Karpas-422 (cell line): ENCODE data around the gene ZDHHC14. TPM values are rescaled to one million over a fixed set of nuclear protein-coding genes. Genes with fewer than 3 reads are reported as not detected.

Experiments used
- DNase-seq: peaks from one replicate; pipeline ENCODE4 v3.0.0-alpha.2; 2015
- H2AFZ ChIP-seq: fragments of 200-600 bp; sonication (generic); 2 replicates; pipeline ENCODE4 v1.6.1; 2014; ENCODE audit warnings: antibody characterized with exemption, low read length, mixed read lengths
- H3K27ac ChIP-seq: fragments of 200-600 bp; sonication (generic); 2 replicates; pipeline ENCODE4 v1.5.1; 2014; ENCODE audit warnings: mild to moderate bottlenecking, low read length, moderate library complexity
- H3K27me3 ChIP-seq: fragments of 200-600 bp; sonication (generic); 2 replicates; pipeline ENCODE4 v1.6.1; 2014; ENCODE audit warnings: low read length, mixed read lengths
- H3K36me3 ChIP-seq: fragments of 200-600 bp; sonication (generic); 2 replicates; pipeline ENCODE4 v1.6.1; 2014; ENCODE audit warnings: low read length, mixed read lengths; ENCODE audit not compliant: insufficient read depth
- H3K4me1 ChIP-seq: fragments of 200-600 bp; sonication (generic); 2 replicates; pipeline ENCODE4 v1.6.1; 2014; ENCODE audit warnings: mild to moderate bottlenecking, low read length, mixed read lengths
- H3K4me2 ChIP-seq: fragments of 200-600 bp; sonication (generic); 2 replicates; pipeline ENCODE4 v1.6.1; 2014; ENCODE audit warnings: low read length, low read depth, mild to moderate bottlenecking; ENCODE audit not compliant: poor library complexity, severe bottlenecking
- H3K4me3 ChIP-seq: fragments of 200-600 bp; sonication (generic); 2 replicates; pipeline ENCODE4 v1.5.1; 2014; ENCODE audit warnings: mild to moderate bottlenecking, antibody characterized with exemption, low read length, mixed read lengths
- H3K79me2 ChIP-seq: fragments of 200-600 bp; sonication (generic); 2 replicates; pipeline ENCODE4 v1.6.1; 2014; ENCODE audit warnings: mild to moderate bottlenecking, low read length, mixed read lengths
- H3K9ac ChIP-seq: fragments of 200-600 bp; sonication (generic); 2 replicates; pipeline ENCODE4 v1.6.0; 2014; ENCODE audit warnings: low read length
- H3K9me2 ChIP-seq: fragments of 200-600 bp; sonication (generic), shearing (Covaris generic); replicated peaks from 2 replicates; pipeline ENCODE4 v1.6.0; 2014; ENCODE audit warnings: mild to moderate bottlenecking, low read length, moderate library complexity; ENCODE audit not compliant: insufficient read depth
- H3K9me3 ChIP-seq: fragments of 300-700, 200-600 bp; sonication (generic); 2 replicates; pipeline ENCODE4 v1.6.1; 2014; ENCODE audit warnings: low read length, mixed read lengths
- H4K20me1 ChIP-seq: fragments of 200-600 bp; sonication (generic); 2 replicates; pipeline ENCODE4 v1.6.1; 2014; ENCODE audit warnings: mild to moderate bottlenecking, antibody characterized with exemption, low read length, low read depth; ENCODE audit not compliant: insufficient read depth
- total RNA-seq: library from RNA; depleted of rRNA; stranded (reverse); fragments of >200 nt; shearing (Covaris generic); gene quantifications from 2 replicates; pipeline ENCODE4 v1.2.3, GENCODE V29; 2014; ENCODE audit warnings: low replicate concordance

ZDHHC14 gene
- total RNA-seq, 1 experiment from 2014 or later, result 1.1 TPM

GRCh38 chr6:157503018-157503747 is 122.2 kb downstream of the ZDHHC14 start:
- peak; percentile 71 for DNase-seq

GRCh38 chr6:157505912-157506491 is 125.0 kb downstream of the ZDHHC14 start:
- Histone ChIP-seq H3K9ac (no peak overlapping the region), H3K27ac (no peak overlapping the region), H3K4me1 (peaks cover 12% of the 10 kb centered on the region), H4K20me1 (no peaks in the 10 kb centered on the region), H3K79me2 (no peaks in the 10 kb centered on the region), H3K9me3 (peaks cover 8% of the 10 kb centered on the region; the same call in 1 of the 2 replicates), H3K36me3 (no peaks in the 10 kb centered on the region), H2AFZ (no peak overlapping the region), H3K4me3 (no peak overlapping the region), H3K27me3 (no peaks in the 10 kb centered on the region), H3K9me2 (no peaks in the 10 kb centered on the region), H3K4me2 (no peak overlapping the region)
- DNase-seq, result no peak

More at GRCh38 chr6:157503018-157503747, 122.2 kb downstream of the ZDHHC14 start:
- no peak overlapping the region for H3K9ac ChIP-seq
- peaks cover 12% of the 10 kb centered on the region for H3K4me1 ChIP-seq
- H3K27me3 ChIP-seq, result no peaks in the 10 kb centered on the region
- H4K20me1 ChIP-seq, result no peaks in the 10 kb centered on the region
- no peak overlapping the region for H3K27ac ChIP-seq
- H3K9me3 ChIP-seq, result peaks cover 8% of the 10 kb centered on the region; the same call in 1 of the 2 replicates
- H2AFZ ChIP-seq, result peak overlapping the region; percentile 42; the same call in 1 of the 2 replicates
- no peaks in the 10 kb centered on the region for H3K36me3 ChIP-seq
- H3K9me2 ChIP-seq, result no peaks in the 10 kb centered on the region
- peak overlapping the region; percentile 32 for H3K4me2 ChIP-seq
- no peaks in the 10 kb centered on the region for H3K79me2 ChIP-seq
- H3K4me3 ChIP-seq, result no peak overlapping the region

DNA sequence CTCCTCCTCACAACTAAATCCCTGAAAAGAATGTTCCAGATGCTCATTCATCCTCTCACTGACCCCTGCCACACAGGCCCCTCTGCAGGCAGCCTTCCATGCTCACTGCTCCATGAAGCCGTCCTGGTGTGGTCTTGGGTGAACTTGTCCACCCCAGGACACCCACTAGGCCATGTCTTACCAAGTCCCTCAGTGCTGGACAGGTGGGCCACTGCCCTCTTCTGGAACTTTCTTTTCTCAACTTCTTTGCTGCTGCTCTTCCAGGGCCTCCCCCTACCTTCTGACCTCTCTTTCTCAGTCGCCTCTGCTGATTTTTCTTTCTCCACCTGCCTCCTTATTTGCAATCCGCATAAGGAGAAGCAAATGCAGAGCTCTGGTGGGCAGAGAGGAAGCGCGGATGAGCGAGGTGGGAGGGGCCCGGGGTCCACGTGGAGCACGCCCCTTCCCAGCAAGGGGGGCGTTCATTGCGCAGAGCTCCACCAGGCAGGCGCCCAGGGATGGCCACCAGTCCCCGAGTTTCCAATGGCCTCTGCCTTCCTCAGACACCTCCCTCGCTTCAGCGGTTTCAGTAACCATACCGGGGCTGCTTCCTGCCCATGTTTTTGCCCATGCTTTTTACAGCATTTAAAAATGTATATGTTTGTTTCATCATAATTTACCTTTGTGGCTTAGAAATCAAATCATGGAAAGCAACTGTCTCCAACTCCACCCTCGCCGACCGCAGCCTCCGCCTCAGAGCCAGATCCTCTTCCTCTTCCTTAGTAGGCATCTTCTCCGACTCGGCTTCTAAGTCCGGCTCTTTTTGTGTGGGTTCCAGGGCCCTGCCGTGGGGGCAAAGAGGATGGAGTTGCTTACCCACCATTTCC is 129.6 kb downstream of the ZDHHC14 start:
- Histone ChIP-seq H3K79me2 (no peaks in the 10 kb centered on the region), H3K36me3 (no peaks in the 10 kb centered on the region), H3K4me3 (no peak overlapping the region), H3K4me1 (no peaks in the 10 kb centered on the region), H3K4me2 (no peak overlapping the region), H3K9ac (no peak overlapping the region), H4K20me1 (no peaks in the 10 kb centered on the region), H3K9me3 (peaks cover 8% of the 10 kb centered on the region; the same call in 1 of the 2 replicates), H3K27me3 (no peaks in the 10 kb centered on the region), H2AFZ (no peak overlapping the region), H3K9me2 (no peaks in the 10 kb centered on the region), H3K27ac (no peak overlapping the region)
- DNase-seq, result no peak

DNA sequence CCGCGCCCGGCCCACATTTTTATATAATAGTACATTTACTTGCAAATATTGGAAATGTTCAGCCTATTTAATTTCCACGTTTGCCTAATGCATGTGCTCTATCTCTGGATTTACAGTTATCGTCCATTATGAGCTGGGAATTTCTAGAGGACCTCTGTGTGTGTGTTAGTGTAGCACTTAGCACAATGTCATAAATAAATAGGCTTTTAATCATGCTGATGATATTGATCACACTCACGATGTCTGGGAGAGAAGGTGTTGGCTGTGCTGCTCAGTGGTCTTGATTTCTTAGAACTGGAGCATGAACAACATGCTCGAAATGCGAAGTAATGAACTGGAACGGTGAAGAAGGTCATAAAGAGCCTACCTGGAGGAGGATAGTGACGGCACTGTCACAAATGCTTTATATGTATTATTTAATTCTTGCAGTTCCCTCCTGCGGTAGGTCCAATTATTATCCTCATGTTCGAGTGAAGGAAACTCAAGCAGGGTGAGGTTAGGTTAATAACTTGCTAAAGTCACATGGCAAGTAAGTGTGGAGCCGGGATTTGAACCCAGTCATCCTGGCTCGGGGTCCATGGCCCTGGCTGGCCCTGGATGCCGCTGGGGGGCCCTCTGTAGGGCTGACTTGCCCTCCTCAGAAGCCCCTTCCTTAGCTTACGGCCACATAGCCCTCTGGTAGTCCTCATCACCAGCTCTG is 130.8 kb downstream of the ZDHHC14 start:
- H3K36me3 ChIP-seq, result no peaks in the 10 kb centered on the region
- H2AFZ ChIP-seq, result no peak overlapping the region
- no peaks in the 10 kb centered on the region for H3K27me3 ChIP-seq
- H3K4me3 ChIP-seq, result no peak overlapping the region
- no peaks in the 10 kb centered on the region for H4K20me1 ChIP-seq
- no peaks in the 10 kb centered on the region for H3K4me1 ChIP-seq
- no peaks in the 10 kb centered on the region for H3K9me2 ChIP-seq
- no peaks in the 10 kb centered on the region for H3K9me3 ChIP-seq
- H3K4me2 ChIP-seq, result no peak overlapping the region
- no peak for DNase-seq
- no peak overlapping the region for H3K9ac ChIP-seq
- H3K27ac ChIP-seq, result no peak overlapping the region
- H3K79me2 ChIP-seq, result no peaks in the 10 kb centered on the region

DNA sequence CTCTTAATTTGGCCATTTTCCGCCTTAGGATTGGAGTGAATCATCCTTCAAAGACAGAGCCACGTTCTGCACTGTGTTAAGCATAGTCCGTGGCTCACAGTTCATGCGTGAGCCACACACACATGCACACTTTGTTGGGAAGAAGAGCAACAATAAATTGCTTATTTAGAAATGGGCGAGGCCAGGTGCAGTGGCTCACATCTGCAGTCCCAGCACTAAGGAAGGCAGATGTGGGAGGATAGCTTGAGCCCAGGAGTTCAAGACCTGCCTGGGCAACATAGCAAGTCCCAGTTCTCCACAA is 131.3 kb downstream of the ZDHHC14 start:
- Histone ChIP-seq H3K9ac (no peak overlapping the region), H3K79me2 (no peaks in the 10 kb centered on the region), H3K4me2 (no peak overlapping the region), H3K9me2 (no peaks in the 10 kb centered on the region), H3K36me3 (no peaks in the 10 kb centered on the region), H3K9me3 (no peaks in the 10 kb centered on the region), H3K4me1 (no peaks in the 10 kb centered on the region), H2AFZ (no peak overlapping the region), H3K27ac (no peak overlapping the region), H3K4me3 (no peak overlapping the region), H4K20me1 (no peaks in the 10 kb centered on the region), H3K27me3 (no peaks in the 10 kb centered on the region)
- no peak for DNase-seq

GRCh38 chr6:157513004-157513603 is 132.1 kb downstream of the ZDHHC14 start:
- no peak overlapping the region for H3K4me3 ChIP-seq
- H3K9ac ChIP-seq, result no peak overlapping the region
- no peaks in the 10 kb centered on the region for H3K9me2 ChIP-seq
- no peaks in the 10 kb centered on the region for H3K27me3 ChIP-seq
- no peak overlapping the region for H3K27ac ChIP-seq
- H3K9me3 ChIP-seq, result no peaks in the 10 kb centered on the region
- no peaks in the 10 kb centered on the region for H4K20me1 ChIP-seq
- no peaks in the 10 kb centered on the region for H3K36me3 ChIP-seq
- no peak overlapping the region for H3K4me2 ChIP-seq
- DNase-seq, result no peak
- H3K4me1 ChIP-seq, result no peaks in the 10 kb centered on the region
- H3K79me2 ChIP-seq, result no peaks in the 10 kb centered on the region
- H2AFZ ChIP-seq, result no peak overlapping the region

DNA sequence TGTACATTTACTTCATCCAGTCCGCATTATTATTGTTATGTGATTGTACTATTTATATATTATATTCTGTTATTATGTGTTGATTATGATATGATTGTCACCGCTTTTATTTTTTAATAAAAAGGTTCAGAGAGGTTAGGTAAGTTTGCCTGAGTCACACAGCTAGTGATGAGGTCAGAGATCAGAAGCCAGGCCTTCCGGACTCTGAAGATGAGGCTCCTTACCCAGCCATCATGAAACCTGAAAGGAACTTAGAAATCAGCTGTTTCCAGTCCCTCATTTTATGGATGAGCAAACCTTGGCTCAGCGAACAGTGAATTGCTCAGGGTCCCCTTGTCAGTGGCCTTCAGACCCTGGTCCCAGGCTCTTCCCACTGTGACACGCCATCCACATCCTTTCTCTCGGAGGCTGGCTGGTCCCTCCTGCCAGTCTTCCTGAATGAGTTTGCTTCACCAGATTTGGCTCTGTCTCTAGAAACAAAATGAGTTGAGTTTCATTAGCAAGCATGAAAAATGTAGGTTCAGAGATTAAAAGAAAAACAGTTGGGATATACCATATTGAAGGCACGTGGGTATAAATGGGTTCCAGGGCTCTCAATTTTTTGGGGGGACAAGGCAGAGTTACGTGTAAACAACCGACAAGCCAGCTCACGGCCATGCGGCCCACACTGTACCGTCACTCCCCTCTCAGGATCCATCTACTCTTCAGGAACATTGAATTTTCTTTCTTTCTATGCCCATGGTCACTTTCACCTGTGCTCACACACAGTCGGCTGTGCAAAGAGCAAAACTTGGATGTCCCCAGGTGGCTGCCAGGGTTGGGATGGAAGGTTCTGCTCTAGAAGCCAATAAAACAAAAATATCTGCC is 132.9 kb downstream of the ZDHHC14 start:
- no peak overlapping the region for H3K9ac ChIP-seq
- H3K27me3 ChIP-seq, result no peaks in the 10 kb centered on the region
- H3K4me2 ChIP-seq, result no peak overlapping the region
- H3K9me2 ChIP-seq, result no peaks in the 10 kb centered on the region
- H2AFZ ChIP-seq, result no peak overlapping the region
- H3K27ac ChIP-seq, result no peak overlapping the region
- H3K4me3 ChIP-seq, result no peak overlapping the region
- DNase-seq, result no peak
- no peaks in the 10 kb centered on the region for H3K36me3 ChIP-seq
- H3K9me3 ChIP-seq, result no peaks in the 10 kb centered on the region
- no peaks in the 10 kb centered on the region for H4K20me1 ChIP-seq
- no peaks in the 10 kb centered on the region for H3K79me2 ChIP-seq
- H3K4me1 ChIP-seq, result no peaks in the 10 kb centered on the region
